ENCODE results near the gene APOC3.

The APOC3 gene

GRCh38 chr11:116829525-116830183, at the start of gene APOC3:
TSS of gene APOC3 (plus strand) at chr11:116829907. CDS start at chr11:116830583, 676 bp downstream.
- Histone ChIP-seq H3K27me3 (ENCODE audit: control insufficient read depth, insufficient read depth, low read length) (no peaks in the 10 kb centered on the region), H3K79me2 (no peaks in the 10 kb centered on the region), H3K4me3 (ENCODE audit: low read depth, low read length) (no peak within 1 kb of the TSS), H3K9me3 (ENCODE audit: control insufficient read depth, low read length) (no peaks in the 10 kb centered on the region), H3K27ac (no peak within 1 kb of the TSS), H3K9ac (no peak within 1 kb of the TSS), H2AFZ (no peak within 1 kb of the TSS), H3K36me3 (ENCODE audit: control insufficient read depth, insufficient read depth, low read length) (no peaks in the 10 kb centered on the region), H3K4me1 (no peaks in the 10 kb centered on the region), H3K4me2 (ENCODE audit: low read length) (no peak within 1 kb of the TSS)
- TF ChIP-seq CTCF (IDR thresholded peaks at IDR 0.05) = no peak

GRCh38 chr11:116782728-116783127, 47.0 kb upstream of the APOC3 start:
- H3K9ac ChIP-seq = no peak overlapping the region

DNA sequence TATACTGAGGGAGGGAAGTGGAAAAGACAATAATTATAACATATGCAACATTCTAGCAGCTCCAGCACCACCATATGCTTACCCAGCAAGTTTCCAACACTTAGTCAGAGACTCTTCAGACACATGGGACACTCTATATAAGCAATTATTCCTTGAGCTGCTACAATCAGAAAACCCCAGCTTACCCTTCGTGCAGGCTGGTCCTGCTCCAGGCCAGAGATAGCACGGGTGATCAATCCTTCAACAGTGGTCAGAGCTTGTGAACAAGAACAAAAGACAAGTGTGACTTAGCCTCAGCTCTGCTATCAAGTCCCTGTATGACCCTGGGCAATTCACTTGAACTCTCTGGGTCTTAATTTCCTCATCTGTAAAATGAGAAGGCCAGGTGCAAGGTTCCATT, 43.4 kb upstream of the APOC3 start:
- Histone ChIP-seq H3K9me3 (ENCODE audit: control insufficient read depth, low read length) (no peaks in the 10 kb centered on the region), H3K4me3 (ENCODE audit: low read depth, low read length) (no peak overlapping the region), H3K4me2 (ENCODE audit: low read length) (no peak overlapping the region), H3K27ac (no peak overlapping the region), H3K9ac (no peak overlapping the region), H3K79me2 (no peaks in the 10 kb centered on the region), H3K4me1 (no peaks in the 10 kb centered on the region), H3K27me3 (ENCODE audit: control insufficient read depth, insufficient read depth, low read length) (no peaks in the 10 kb centered on the region), H2AFZ (no peak overlapping the region), H3K36me3 (ENCODE audit: control insufficient read depth, insufficient read depth, low read length) (no peaks in the 10 kb centered on the region)
- no peak for TF ChIP-seq CTCF (IDR thresholded peaks at IDR 0.05)

More at GRCh38 chr11:116782728-116783127, 47.0 kb upstream of the APOC3 start:
- no peaks in the 10 kb centered on the region for H3K79me2 ChIP-seq
- no peak for TF ChIP-seq CTCF (IDR thresholded peaks at IDR 0.05)
- no peak overlapping the region for H2AFZ ChIP-seq
- H3K4me3 ChIP-seq (ENCODE audit: low read depth, low read length) = no peak overlapping the region
- H3K36me3 ChIP-seq (ENCODE audit: control insufficient read depth, insufficient read depth, low read length) = no peaks in the 10 kb centered on the region
- no peak overlapping the region for H3K4me2 ChIP-seq (ENCODE audit: low read length)
- no peaks in the 10 kb centered on the region for H3K27me3 ChIP-seq (ENCODE audit: control insufficient read depth, insufficient read depth, low read length)
- H3K4me1 ChIP-seq = no peaks in the 10 kb centered on the region
- H3K27ac ChIP-seq = no peak overlapping the region
- H3K9me3 ChIP-seq (ENCODE audit: control insufficient read depth, low read length) = no peaks in the 10 kb centered on the region

- Histone ChIP-seq H3K36me3 (ENCODE audit: control insufficient read depth, insufficient read depth, low read length) (no peaks in the 10 kb centered on the region), H3K4me2 (ENCODE audit: low read length) (peak overlapping the region; percentile 91), H3K27ac (no peak overlapping the region), H3K4me1 (no peaks in the 10 kb centered on the region), H3K4me3 (ENCODE audit: low read depth, low read length) (peak overlapping the region; percentile 75), H3K79me2 (no peaks in the 10 kb centered on the region), H3K27me3 (ENCODE audit: control insufficient read depth, insufficient read depth, low read length) (no peaks in the 10 kb centered on the region), H2AFZ (no peak overlapping the region), H3K9ac (no peak overlapping the region), H3K9me3 (ENCODE audit: control insufficient read depth, low read length) (no peaks in the 10 kb centered on the region)
- TF ChIP-seq CTCF (IDR thresholded peaks at IDR 0.05) = no peak
These were observed 42.7 kb upstream of the APOC3 start for GRCh38 chr11:116786966-116787365.

- no peak overlapping the region for H3K9ac ChIP-seq
- TF ChIP-seq CTCF (IDR thresholded peaks at IDR 0.05) = no peak
- no peaks in the 10 kb centered on the region for H3K36me3 ChIP-seq (ENCODE audit: control insufficient read depth, insufficient read depth, low read length)
- H2AFZ ChIP-seq = peak overlapping the region; percentile 97
- peak overlapping the region; percentile 62 for H3K27ac ChIP-seq
- peak overlapping the region; percentile 91 for H3K4me2 ChIP-seq (ENCODE audit: low read length)
- H3K27me3 ChIP-seq (ENCODE audit: control insufficient read depth, insufficient read depth, low read length) = no peaks in the 10 kb centered on the region
- no peaks in the 10 kb centered on the region for H3K4me1 ChIP-seq
- no peaks in the 10 kb centered on the region for H3K79me2 ChIP-seq
- peak overlapping the region; percentile 75 for H3K4me3 ChIP-seq (ENCODE audit: low read depth, low read length)
- H3K9me3 ChIP-seq (ENCODE audit: control insufficient read depth, low read length) = no peaks in the 10 kb centered on the region
These were observed 42.3 kb upstream of the APOC3 start for GRCh38 chr11:116787436-116787785.
